ENCODE data around the gene TPBGL.

DNA sequence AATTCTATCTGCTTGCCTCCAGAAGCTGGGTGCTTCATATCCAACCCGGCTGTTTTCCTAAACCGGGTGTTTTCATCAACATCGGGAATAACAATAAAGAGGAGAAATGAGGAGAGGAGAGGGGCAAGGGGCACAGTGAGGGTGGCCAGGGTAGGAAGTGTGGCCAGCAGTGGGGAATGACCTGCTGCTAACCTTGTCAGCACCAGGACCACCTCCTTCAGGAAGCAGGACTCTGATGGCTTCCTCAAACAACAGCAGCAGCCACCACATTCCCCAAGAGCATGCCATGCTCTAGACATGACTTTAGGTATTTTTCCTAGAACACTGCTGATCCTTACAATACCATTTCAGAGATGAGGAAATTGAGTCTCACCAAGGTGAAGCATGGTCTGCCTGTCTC lies 52.4 kb downstream of the TPBGL start:
- no peak for TF ChIP-seq POLR2A (IDR thresholded peaks at IDR 0.05)
- no peak for TF ChIP-seq CTCF (IDR thresholded peaks at IDR 0.05)
